ENCODE measurements around the gene RMI2.

- TF ChIP-seq ZNF384 (IDR thresholded peaks at IDR 0.05; ENCODE audit: low read depth, low read length) (no peak), ZBED1 (IDR thresholded peaks at IDR 0.05) (no peak), POLR2AphosphoS5 (IDR thresholded peaks at IDR 0.05; ENCODE audit: control insufficient read depth, insufficient read depth, low read depth, low read length) (no peak), VEZF1 (CRISPR knock-in tag; IDR thresholded peaks at IDR 0.05) (no peak; the same call in 1 of the 2 replicates), BCL6 (CRISPR knock-in tag; IDR thresholded peaks at IDR 0.05) (no peak), RBM15 (IDR thresholded peaks at IDR 0.05; ENCODE audit: insufficient read depth, low read length) (no peak), GABPA (tag; conservative IDR thresholded peaks at IDR 0.05; ENCODE audit: low read depth) (no peak), CTCF (IDR thresholded peaks at IDR 0.05 in 2 of 3, conservative IDR thresholded peaks at IDR 0.05 in 1 of 3; ENCODE audit: insufficient read depth in 2 of 3, low read depth in 1 of 3, low read length in 3 of 3) (no peak), ATF6 (CRISPR knock-in tag; IDR thresholded peaks at IDR 0.05) (no peak), EGR1 (conservative IDR thresholded peaks at IDR 0.05) (no peak), ZNF280A (IDR thresholded peaks at IDR 0.05; ENCODE audit: low read depth, partially characterized antibody) (no peak), EP300 (IDR thresholded peaks at IDR 0.05; ENCODE audit: low read length) (no peak), SREBF1 (IDR thresholded peaks at IDR 0.05; ENCODE audit: borderline replicate concordance, low read depth, low read length) (no peak), ZBTB7A (IDR thresholded peaks at IDR 0.05; ENCODE audit: borderline replicate concordance, control insufficient read depth, low read depth, low read length) (no peak)
Observed at GRCh38 chr16:11367483-11367906, 22.2 kb downstream of the RMI2 start.
